GM20431 (cell line): Measurements from ENCODE around the gene PRPF38B.

Experiments
- in situ Hi-C: fragments of 300-500 bp; cut with MseI, MboI; formaldehyde crosslinking; loops from one replicate; pipeline ENCODE4 v1.15.0; 2020; ENCODE audit warnings: low sequenced_read_pairs; ENCODE audit not compliant: unreplicated experiment

The PRPF38B gene

DNA sequence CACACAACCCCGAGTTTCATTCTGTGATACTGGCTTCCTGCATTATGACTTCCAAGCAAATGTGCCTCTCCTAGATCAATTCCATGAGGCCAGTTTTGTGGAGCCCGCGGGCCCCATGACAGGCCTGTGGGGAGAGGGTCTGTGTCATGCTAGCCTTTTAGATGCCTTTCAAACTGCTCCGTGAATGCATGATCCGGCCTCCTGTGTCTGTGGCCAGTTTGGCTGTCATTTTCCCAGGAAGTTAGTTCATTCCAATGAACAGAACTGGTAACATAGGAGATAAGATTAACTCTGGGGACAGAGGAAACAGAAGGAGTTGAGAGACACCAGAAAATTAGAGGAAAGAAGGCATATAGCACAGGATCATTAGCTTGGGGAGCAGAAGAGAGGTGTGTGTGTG, 23.8 kb downstream of the PRPF38B start:
- in situ Hi-C loops, result no loop called here

DNA sequence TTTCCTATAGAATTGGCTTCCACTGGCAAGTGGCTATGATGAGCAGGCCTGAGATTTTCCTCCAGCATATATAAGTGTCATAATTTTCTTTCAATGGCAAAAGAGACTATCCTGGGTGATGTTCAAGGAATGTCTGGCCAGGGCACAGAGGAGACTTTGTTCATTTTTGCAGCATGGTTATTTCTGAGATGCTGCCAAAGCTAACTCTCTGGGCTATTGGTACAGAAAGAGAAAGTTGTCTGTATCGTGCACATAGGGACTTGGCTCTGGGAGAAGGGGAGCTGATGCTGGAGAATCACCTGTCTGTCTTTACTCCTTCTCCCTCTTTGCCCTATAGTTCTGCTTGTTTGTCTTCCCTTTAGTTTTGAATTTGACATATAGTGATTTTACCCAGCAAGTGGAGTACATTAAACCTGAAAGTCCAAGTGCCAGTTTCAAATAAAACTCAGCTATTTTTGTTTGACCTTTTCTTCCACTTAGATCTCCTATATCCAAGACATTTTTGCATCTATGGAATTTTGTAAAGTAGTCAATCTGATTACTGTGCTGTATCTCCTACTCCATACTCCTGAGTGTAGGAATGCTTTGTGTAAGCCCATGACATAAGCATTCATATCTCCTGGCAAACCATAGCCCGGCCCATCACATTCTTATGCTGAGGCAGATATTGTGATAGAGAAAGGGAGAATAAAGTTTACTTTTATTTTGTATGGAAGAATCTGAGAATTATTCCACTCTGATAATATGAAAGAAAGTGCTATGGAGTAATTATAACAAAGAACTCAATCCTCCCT, 24.5 kb downstream of the PRPF38B start:
- in situ Hi-C loops, result no loop called here

DNA sequence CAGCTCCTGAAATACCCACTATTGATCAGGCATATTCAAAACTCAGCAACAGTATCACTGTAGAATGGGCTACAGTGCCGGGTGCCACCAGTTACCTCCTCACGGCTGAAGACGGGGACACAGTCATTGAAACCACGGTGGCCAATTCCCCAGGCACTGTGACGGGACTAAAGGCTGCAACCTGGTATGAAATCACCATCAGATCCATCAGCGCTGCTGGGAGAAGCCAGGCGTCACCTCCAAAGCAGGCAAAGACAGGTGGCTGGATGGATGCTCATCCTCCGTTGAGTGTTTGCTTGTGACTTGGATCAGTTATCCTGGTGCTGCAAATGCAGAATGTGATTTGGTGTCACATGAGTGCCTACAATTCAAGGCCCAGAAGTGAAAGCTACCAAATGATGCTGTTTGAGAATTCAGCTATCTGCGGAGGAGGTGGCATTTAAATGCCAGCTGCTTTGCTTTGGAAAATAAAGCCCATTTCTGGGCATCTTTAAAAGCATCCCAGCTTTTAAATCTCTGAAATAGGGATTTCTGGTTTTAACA, 25.7 kb downstream of the PRPF38B start:
- in situ Hi-C loops, result no loop called here

DNA sequence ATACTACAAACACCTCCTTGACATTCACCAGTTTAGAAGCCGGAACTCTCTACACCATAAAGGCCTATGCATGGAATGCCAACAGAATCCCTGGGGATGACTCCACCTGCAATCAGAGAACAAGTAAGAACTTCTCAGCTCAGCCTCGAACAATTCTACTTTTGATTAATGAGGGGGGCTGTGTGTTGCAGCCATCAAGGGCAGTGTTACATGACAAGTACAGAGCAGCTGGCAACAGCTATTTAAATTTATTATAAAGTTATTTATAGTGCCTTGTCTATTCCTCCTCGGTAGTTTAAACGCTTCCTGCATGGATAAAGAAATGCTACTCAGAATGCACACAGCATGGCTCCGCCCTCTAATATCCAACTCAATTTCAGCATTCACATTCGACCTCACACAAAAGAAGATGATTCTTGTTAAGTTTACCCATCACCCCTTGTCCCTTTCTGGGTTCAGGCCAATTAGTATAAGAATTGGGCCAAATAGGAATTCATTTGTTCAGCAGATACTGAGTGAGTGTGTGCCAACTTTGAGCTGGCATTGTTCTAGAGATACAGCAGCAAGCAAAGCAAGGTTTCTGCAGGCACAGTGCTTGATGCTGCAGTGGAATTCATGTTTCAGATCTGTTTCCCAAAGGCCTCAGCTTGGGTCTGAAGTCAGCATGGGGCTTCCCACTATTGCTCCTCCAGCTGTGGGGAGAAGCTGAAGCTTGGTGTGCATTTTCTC, 27.0 kb downstream of the PRPF38B start:
- in situ Hi-C loops, result no loop called here

DNA sequence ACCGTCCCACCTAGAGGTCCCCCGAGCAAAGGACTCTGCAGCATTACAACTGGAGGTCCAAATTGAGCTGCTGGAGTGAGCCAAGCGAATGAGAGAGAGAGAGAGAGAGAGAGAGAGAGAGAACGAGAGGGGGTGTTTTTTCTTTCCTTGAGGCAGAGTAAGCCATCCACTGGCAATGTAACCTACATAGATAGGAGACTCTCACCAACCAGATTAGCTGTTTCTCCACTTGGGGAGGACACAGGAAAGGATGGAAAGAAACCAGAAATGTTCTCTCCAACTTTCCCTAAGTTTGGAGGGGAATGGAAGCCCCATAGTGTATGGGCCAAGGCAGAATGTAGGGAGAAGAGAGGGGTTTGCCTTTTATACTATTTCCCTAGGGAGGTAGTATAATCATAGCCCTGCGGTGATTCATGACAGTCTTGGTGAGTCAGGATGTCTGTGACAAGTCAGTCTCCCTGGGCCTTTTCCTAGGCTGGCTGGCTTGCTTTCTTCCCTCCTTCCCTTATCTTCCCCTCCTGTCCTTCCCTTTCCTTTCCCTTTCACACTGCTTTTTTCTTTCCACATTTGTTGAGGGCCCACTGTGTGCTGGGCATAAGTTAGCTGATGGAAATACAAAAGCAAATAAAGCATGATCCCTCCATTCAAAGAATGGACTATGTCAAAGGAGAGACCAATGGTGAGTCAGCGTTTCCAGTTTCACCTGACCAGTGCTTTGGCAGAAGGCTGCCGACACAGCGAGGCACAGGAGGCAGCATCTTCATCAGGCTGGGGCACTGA, 27.7 kb downstream of the PRPF38B start:
- in situ Hi-C loops, result no loop called here

DNA sequence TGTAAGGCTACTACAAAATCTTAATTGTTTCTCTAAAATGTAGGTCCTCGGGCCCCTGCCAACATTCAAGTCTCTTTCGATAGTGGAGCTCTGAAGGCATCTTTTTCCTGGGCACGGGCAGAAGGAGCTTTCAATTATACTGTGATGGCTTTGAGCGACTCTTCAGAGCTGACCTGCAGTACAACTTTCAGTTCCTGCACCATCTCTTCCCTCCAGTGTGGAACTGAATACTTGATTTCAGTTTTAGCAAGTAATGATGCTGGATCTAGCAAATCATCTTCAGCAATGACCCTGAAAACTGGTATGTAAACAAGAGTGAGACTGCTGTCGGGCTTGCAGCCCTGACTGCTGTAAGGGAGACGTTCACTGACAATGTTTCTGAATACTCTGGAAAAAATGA, 30.2 kb downstream of the PRPF38B start:
- in situ Hi-C loops, result no loop called here

DNA sequence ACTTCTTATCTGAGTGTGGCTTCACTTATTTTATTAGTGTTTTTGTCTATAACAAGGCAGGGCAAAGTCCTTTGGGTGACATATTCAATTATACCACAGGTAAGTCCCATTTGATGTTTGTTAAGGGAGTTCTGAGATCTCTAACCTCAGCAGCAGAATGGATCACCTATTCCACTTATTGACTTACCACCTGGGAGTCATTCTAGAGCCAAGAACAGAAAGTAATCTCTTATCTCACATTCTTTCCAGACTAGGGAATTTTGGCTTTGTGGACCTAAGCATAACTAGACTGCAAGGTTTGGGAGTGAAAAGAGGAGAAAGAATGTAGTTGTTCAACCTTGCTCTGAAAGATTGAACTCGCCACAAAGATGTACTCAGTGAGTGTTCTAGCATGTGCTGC, 33.8 kb downstream of the PRPF38B start:
- in situ Hi-C loops, result no loop called here

DNA sequence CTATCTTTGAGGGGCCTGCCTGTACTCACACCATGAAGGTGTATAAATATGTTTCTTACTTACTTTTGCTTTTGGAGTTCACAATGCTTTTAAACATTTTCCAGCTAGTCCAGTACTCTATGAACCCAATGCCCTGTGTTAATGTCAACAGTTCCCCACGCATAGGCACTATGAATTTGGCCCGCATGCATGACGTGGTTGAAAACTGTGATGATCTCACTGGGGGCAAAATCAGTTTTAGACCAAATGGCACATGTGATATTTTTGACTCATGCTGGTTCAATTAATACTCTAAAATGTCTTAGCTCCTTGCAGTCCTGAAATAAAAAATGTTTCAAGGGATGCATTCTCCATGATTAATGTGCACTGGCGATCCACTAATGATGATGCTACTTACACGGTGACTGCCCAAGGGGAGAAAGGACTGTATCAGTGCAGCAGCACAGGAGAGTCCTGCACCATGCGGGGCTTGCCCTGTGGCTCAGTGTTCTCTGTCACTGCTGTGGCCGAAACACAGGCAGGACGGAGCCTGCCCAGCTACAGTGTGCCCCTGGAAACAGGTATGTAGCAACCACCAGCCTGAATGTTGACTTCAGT, 36.3 kb downstream of the PRPF38B start:
- in situ Hi-C loops, result no loop called here

DNA sequence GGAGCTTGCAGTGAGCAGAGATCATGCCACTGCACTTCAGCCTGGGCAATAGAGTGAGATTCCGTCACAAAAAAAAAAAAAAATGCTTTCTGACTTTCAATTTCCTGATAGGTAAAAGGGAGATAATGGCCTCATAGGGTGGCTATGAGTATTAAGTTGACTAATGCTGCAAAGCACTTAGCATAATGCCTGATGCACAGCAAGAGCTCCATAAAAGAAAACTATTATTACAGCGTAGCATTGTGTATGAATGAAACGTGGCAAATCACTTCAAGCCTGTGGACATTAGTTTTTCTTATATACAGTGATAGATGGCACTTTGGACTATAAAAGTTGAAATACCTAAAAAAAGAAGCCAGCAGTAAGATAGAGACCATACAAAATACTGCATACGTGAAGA, 37.4 kb downstream of the PRPF38B start:
- in situ Hi-C loops, result no loop called here

DNA sequence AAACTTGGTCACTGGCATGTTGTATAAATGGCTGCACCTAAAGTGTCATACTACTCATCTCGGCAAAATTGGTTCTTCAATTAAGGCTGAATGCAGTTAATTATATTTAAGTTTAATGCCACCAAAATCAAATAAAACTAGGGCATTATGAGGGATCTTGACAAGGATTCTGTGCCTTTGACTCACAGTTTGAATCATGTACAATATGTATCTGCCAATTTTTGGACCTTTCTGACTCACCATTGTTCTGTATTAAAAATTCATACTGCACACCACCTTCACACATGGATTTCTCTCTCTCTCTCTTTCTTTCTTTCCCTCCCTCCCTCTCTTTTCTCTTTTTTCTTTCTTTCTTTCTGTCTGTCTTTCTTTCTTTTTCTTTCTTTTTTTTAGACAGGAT, 40.3 kb downstream of the PRPF38B start:
- in situ Hi-C loops, result no loop called here

DNA sequence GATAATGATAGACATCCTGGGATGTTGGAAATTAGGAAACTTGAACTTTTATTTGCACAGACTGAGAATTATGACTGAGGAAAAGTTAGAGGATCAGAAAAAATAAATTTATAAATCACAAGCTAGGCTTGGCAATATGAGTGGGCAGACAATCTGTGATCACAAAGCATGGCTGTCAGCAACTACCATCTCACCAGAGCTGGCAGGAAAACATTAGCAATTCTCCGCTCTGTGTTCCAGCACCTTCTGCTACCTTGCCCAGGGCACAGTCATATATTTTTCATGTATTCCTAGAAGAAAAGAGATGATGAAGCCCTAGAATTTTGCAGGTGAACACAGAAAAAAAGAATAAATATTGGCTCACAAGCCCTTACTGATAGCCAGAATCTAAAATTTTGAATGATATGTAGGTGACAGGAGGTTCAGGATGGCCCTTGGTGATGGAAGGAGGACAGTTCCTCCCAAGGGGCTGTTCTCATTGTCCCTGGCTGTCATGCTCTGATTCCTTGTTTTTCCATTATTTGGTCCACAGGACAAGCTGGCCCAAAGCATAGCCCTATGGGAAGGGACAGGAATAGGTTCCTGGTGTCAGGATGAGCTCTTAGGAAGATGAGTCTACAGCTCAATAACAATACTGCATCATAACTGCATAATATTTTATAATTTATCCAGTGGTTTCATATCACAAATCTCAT, 42.2 kb downstream of the PRPF38B start:
- in situ Hi-C loops, result no loop called here

DNA sequence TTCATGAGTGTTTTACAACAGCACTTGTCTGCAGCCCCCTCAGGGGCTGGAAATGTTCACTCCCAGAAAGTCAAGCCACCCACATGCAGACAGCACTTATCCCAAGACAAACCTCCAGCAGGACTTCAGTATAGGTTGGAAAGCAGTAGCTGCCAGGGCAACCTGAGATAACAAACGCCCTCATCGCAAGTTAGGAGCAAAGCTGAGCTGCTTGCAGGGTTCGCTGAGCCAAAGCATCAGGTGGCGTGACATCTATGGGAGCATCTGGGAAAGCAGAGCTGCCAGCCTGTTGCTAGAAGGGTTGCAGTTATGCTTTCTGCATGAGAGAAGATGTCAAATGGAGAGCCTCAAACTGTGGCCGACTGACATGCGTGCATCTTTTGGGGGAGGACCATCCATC, 50.1 kb downstream of the PRPF38B start:
- in situ Hi-C loops, result no loop called here

DNA sequence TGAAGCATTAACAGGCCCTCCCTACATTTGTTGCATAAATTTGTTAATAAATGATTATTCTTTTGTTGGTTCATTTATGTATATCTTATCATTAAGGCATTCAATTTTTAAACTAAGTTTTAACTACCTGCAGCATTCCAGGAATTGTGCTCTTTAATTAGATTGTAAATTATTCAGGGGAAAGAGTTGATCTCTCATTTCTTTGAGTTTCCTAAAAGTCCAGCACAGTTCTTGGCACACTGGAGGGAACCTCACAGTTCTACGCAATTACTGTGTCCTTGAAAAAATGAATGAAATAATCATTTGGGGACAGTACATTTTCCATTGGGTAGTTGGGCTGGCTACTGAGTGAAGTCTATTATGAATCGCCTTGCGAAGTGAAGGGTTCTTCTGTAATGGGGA, 53.9 kb downstream of the PRPF38B start:
- in situ Hi-C loops, result no loop called here

DNA sequence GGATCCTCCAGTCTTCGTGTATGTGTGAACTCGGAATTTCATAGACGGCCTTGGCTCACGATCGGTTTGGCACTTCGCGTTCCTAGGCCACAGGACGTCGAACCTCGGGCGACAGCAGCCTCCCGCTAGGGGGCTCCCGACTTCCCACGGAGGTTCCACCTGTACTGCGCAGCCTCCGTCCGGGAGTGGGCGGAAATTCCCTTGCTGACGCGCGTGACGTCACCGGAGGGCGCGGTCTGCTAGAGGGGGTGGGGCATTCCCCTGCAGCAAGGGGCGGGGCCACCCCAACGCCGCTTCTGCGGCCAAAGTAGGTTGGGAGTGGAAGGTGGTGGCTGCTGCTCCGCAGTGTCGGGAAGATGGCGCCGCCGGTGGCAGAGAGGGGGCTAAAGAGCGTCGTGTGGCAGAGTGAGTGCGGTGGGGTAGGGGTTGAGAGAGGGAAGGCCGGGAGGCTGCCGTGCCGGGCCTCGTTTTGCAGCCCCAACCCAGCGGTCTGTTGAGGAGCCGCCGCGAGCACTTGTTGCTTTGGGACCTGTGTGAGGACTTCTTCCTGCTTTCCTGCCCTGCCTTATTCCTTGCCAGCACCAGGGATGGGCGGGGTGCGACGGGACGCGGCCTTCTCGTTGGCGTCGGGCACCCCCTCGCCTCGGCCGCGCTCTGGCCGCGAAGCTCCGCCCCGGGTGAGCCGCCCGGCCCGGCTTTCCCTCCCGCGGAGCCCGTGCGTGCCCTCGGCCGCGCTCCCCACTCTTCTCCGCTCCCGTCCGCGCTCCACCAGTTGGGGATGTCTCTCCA, 54.5 kb downstream of the PRPF38B start, which contains the start of gene STXBP3:
TSS of gene STXBP3 (plus strand) at position 293 of the 789 bp plus-strand sequence. CDS start at position 357, 64 bp downstream.
- in situ Hi-C loops, result no loop called here

DNA sequence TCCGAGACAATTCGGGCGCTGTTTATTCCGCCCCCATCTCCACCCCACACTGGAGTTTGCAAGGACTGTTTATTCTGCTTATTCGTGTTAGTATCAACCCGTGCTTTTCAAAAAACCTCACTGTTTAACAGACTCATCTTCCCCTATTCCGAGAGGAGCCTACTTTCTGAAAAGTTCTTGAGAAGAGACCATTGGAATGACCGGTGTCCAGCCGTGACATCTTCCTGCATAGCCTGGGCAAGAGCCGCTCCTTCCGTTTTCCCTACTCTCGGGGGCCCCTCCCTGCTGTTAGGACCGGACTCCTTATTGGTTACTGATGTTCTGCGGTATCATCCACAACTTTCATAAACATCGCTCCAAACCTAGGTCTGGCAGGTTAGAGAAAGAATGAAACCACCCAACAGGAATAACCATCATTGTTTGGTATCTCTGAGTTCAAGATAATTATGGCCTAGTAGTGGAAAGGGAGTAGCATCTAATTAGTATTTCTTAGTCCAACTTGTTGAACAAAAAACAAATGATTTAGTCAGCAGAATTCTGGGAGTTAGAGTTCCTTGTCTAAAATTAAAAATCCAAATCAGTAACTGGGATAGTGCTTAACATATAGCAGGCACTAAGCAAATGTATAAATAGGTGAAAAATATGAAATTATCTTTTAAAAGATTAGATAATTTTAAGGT, 55.2 kb downstream of the PRPF38B start:
- in situ Hi-C loops, result no loop called here

DNA sequence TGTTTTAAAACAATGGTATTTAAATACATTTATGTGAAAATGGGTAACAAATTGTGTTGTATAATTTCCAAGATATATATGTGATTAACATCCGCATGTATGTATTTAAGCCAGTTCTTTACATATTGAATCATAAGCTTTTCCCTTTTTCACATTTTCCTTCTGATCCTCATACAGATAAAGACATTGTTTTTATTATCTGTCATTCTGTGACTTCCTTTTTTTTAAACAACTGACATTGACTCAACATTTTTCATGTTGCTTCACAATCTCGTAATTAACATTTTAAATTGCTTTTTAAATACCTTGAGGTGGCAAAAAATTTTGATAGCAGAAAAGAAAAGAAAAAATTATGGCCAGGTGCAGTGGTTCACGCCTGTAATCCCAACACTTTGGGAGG, 55.8 kb downstream of the PRPF38B start:
- in situ Hi-C loops, result no loop called here

DNA sequence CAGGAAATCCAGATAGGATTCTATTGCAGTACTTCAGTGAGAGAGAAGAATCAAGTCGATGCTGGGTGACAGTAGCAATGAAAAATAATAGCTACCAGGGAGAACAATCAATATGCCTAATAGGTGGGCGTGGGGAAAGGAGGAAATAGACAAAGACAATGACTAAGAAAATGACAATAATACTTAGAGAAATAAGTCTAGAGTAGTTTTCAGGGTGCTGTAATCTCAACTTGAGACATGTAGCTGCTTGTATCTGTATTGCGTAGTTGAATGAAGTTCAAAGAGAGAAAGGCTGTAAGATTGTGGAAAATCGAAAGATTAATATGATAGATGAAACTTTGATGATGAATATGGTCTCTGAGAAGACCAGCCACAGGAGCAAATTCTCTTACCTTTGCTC, 57.0 kb downstream of the PRPF38B start:
- in situ Hi-C loops, result no loop called here

DNA sequence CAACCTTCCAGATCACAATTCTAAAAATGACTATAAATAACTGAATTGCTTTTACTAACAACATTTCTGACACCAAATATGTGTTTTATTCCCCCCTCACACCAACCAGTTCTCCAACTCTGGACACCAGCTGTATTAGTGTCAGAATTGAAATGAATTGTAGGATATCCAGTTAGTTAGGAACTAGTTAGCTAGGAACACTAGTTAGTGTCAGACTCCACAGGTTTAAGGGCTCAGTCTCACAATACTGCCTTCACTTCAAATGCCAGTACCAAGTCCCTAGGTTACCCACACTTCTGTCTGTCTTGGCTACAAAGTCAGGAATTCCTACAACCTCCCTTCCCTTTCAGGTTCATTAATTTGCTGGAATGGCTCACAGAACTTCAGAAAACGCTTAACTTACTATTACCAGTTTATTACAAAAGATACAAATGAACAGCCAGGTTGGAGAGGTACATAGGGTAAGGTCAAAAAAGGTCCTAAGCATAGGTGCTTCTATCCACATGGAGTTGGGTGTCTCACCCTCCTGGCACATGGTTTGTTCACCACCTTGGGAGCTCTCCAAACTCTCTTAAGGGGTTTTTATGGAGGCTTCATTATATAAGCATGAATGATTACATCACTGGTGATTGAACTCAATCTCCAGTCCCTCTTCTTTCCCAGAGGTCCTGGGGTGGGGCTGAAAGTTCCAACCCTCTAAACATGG, 58.5 kb downstream of the PRPF38B start:
- in situ Hi-C loops, result no loop called here
